Measurements from ENCODE around the gene GGA3.

DNA sequence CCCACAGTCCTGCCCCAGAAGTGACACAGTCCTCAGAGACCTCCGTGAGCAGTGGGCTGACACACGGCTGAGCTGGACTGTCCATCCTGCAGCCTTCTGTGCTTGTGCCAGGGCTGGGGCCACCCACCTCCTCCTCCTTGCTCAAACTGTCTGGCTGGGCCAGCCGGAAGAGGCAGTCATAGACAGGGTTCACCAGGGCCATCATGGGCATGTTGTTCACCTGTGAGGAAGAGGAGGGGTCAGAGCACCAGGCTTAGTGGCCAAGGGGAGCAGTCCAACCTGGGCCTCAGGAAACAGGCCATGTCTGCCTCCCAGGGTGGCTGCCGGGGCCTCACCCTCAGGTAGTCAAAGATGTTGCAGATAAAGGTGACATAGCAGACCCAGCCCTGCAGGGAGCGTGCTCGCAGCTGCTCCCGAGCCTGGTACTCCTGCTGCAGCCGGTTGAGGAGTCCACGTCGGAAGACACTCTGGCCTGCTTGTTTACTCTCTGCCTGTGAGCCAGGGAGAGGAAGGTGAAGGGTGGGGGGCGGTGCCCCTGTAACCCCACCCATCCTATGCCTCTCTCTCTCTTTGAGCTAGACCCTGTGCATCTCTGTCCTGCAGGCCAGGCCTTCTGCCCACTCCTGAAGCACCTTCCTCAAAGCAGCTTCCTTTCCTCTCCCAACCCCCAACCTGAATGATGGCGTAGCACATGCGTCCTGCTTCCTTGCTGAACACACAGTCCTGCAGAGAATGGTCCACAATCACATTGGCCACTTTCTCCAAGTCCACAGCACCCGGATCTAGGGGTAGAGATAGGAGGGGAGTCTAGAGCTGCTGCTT lies 6.2 kb upstream of the GGA3 start:
- TF ChIP-seq, protein P1, sequence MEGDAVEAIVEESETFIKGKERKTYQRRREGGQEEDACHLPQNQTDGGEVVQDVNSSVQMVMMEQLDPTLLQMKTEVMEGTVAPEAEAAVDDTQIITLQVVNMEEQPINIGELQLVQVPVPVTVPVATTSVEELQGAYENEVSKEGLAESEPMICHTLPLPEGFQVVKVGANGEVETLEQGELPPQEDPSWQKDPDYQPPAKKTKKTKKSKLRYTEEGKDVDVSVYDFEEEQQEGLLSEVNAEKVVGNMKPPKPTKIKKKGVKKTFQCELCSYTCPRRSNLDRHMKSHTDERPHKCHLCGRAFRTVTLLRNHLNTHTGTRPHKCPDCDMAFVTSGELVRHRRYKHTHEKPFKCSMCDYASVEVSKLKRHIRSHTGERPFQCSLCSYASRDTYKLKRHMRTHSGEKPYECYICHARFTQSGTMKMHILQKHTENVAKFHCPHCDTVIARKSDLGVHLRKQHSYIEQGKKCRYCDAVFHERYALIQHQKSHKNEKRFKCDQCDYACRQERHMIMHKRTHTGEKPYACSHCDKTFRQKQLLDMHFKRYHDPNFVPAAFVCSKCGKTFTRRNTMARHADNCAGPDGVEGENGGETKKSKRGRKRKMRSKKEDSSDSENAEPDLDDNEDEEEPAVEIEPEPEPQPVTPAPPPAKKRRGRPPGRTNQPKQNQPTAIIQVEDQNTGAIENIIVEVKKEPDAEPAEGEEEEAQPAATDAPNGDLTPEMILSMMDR (optimal IDR thresholded peaks at IDR 0.05 in 1 of 3, IDR thresholded peaks at IDR 0.05 in 1 of 3, conservative IDR thresholded peaks at IDR 0.05 in 1 of 3; ENCODE audit: extremely low read depth in 1 of 3, insufficient read depth in 2 of 3, low read length in 3 of 3), result peak; percentile 45 to 62 (median 53)
- no peak for TF ChIP-seq EZH2 (IDR thresholded peaks at IDR 0.05; ENCODE audit: low read length)
